ENCODE results near the gene DOCK3.

- TF ChIP-seq CTCF (IDR thresholded peaks at IDR 0.05) (no peak), POLR2A (IDR thresholded peaks at IDR 0.05) (no peak)
These were observed 724.0 kb downstream of the DOCK3 start for GRCh38 chr3:51398595-51399310.
